Muscle of arm (tissue), 12 donors: ENCODE data around the gene RET. TPM values are rescaled to one million over a fixed set of nuclear protein-coding genes. Genes with fewer than 3 reads are reported as not detected.

Source experiments
- DNase-seq: peaks from one replicate; pipeline ENCODE4 v3.0.0-alpha.2; 2013
- polyA plus RNA-seq, 12 donors: library from polyadenylated mRNA; unstranded; fragments of 120-200 nt; gene quantifications; one replicate each; pipeline ENCODE4 v1.2.1, GENCODE V29; 2013; ENCODE audit not compliant: insufficient read length in 12 of 12

RET gene
- polyA plus RNA-seq, 12 donors = 0.52 to 17.0 (median 3.2) TPM; not detected in 1

DNA sequence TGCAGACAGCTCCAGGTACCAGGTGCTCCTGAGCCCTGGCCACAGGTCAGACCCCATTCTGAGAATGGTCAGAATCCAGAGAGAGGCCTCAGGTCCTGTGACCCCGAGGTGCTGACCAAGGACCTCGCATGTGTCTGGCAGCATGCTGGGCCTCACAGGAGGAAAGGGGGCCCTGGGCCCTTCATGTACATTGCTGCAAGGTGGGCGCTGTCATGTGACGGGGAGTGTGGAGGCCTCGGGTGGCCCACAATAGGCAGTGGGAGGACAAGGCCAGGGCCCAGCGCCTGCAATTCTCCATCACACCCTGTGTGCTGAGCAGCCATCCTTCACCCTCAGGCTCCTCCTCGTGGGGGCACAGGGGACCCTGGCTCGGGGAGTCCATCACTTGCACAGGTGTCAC lies 15.5 kb upstream of the RET start:
- DNase-seq = no peak

DNA sequence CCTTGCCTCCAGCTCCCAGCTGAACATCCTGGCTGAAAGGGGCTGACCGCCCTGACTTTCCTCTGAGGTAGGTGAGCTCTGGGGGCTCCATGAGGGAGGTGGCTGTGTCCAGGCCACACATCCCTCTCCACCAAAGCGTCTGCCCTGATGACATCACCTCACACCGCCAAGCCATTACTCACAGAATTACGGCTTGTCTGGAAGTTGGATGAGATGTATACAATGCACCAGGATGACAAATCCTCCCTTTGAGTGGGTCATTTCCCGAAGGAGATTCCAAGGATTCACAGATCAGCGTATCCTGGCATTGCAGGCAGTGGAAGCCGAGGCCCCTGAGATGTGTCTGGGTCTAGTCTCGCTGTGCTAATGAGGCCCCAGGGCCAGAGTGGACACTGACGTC lies 15.1 kb upstream of the RET start:
- no peak for DNase-seq

DNA sequence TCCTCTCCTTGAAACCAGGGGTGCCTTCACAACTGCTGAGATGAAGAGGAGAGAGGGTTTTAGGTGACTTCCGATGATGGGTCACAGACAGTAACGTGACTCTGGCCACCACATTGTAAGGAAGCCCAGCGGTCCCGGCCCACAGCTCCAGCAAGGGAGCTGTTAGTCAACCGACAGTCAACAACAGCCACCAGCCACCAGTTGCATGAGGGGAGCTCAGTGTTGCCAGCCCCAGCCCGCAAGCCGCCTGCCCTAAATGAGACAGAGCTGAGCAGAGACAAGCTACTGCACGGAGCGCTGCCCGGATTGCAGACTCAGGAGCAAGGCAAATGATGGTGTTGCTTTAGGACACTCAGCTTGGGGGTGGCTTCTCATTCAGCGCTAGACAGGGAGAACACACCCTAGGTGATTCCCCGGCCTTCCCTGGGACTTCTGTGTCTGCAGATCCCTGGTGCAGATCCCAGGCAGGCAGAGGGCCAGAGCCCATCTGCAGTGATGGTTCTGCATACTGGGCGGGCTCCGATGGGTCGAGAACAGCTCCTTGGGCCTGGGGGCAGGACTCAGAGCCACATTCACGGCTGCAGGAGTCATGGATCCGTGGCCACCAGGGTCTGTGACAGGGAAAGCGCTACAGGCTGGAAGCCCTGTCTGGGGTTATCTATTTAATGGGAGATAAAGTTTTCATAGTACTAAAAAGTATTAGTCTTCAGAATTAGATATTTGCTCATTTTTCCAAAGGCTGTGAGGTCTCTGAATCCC lies 14.3 kb upstream of the RET start:
- no peak for DNase-seq

DNA sequence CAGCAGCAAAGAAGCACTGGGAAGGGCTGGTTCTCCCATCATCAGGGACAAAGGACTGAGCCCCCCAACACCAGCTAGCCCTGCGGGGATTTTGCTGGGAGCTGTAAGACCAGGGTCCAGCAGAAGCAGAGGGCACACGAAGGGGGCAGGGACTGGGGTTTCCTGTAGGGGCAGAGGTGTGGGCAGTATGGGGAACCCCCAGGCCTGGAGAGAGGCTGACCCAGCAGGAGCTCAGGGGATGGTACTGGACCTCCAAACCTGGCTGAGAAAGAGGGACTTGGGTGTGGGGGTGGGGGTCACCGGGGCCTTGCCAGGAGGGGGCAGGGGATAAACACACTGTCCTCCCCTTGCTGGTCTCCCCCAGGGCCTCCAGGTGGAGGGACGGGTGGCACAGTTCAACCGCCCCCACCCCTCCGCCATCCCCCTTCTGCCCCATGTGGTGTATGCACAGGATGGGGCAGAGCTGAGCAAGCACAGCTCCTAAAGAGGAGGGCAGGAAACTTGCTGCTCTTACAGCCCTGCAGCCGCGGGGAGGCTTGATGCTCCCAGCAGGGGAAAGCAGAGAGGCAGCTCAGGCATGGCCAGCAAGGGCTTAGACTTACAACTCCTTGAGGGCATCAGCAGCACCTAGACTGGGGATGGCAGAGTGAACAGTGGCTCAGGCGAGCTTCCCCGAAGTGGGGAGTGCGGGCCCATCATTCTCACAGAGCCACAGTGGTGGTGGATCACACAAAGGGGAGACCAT lies 12.4 kb upstream of the RET start:
- no peak for DNase-seq

DNA sequence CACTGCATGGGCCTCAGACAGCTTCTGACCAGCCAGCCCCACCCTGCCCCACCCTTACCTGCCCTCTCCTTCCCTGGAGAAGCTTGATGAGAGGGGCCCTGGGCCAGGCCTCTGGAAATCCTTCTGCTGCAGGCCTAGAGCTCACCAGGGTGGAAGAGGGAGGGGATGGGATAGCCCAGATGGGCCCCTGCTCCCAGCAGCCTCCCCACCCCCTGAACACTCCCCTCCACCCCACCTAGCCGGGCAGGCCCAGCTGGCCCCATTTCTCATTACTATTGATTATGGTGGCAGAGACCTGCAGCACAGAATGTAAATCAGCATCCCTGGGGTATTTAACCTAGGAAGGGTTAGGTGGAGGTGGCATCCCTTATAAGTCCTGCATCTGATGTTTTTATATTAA lies 11.6 kb upstream of the RET start:
- no peak for DNase-seq

DNA sequence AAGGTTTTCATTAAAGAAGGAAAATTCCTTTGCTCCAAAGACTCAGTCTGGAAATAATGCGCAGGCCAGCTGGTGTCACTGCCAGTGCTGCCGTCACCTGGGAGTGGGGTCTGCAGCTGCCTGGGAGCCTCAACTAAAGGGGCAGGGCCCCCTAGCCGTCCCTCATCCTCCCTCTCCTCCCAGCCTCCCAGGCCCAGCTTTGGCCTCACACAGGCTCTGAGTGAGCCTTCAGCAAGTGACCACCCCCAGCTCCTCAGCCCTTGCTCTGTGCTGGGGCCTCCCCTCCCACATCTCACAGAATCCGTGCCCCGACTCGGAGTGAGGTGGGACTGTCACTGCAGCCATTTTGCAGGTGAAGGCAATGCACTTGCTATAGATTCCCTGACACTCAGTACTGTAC lies 11.1 kb upstream of the RET start:
- DNase-seq = no peak

DNA sequence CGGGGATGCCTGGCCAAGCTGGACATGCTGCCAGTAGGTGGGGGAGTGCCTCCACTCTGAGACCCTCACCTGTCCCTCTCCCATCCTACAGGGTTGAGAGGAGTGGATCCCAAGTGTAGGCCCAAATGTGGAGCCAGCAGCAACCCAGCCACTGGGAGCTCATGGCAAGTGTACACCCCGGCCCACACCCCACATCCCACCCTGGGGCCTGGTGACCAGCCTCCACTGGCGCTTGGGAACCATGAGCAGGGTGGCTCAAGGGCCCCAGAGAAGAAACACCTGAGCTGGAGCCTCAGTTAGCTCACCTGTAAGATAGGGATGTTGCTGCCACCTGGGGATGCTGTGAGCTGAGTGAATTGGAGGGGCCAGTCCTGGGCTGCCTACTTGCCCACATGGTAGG lies 10.4 kb upstream of the RET start:
- DNase-seq = no peak

DNA sequence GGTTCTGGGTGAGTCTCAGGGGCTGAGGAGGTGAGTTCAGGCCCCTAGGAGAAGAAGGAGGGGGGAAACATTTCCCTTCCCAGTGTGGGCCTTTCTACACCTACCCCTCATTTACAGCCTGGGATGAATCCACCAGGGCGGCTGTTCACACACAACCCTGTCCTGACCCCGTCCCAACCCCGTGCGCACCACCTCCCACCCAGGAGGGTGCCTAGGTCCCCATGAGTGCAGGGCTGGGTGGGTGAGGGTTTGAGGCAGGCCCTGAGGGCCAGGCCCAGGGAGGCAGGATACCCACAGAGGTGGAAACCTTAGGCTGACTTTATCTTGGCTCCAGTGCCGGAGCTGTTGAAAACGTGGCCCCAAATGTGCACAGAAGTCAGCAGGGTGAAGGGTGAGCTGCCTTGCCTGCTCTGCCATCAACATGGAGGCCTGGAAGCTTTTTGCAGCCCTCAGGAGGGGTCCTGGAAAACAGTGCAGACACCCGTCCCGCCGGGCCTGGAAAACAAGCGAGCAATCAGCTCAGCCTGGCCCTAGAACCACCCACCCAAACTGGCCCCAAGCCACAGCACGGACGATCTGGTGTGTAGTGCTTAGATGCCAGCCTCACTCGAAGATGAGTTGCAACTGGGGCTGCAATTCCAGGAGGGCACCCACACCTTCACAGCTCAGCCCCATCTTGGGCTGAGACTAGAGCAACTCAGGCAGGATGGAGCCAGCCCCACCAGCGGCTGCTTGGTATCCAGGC lies 9.3 kb upstream of the RET start:
- DNase-seq = no peak

DNA sequence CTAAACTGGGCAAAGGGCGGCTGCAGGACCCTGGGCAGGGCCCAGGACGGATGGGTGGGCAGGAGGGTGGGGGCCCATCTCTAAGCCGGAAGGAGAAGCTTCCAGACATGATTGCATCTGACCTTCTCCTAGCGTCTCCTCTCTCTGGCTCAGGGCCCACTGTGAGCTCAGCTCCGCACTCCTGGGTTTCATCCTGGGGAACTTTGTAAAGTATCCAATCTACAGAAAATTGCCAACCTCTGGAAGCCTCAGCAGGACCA lies 8.8 kb upstream of the RET start:
- DNase-seq = no peak

DNA sequence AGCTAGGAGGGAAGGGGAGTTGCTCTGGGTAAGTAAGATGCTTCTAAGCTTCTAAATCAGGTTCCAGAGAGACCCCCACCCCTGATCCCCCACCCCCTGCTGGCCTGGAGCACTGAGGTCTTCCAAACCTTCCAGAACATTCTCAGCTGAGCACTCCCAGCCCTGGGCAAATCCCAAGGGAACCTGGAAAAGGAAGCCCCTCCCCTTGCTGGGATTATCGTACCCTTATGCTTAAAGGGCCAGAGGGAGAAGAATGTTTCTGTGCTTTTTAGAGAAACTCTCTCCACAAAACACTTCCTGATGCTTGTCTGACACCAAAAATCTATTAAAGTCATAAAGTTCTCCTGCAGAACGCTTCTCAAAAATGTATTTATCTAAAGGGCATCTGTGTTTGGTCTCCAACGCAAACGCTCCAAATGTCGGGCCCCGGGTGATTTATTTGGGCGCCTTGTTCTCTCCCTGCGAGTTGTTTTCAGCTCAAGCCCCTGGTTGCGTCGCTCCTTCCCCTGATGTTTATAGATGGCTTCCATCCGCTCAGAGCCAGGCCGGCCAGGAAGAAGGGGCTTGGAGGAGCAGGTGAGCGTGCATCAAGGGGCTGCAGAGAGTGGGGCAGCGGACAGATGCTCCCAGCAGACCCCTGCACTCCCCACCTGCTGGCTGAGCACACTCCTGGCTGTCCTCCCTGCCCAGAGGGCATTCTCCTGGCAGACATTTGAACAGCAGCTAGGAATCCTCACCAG lies 8.2 kb upstream of the RET start:
- DNase-seq = no peak

DNA sequence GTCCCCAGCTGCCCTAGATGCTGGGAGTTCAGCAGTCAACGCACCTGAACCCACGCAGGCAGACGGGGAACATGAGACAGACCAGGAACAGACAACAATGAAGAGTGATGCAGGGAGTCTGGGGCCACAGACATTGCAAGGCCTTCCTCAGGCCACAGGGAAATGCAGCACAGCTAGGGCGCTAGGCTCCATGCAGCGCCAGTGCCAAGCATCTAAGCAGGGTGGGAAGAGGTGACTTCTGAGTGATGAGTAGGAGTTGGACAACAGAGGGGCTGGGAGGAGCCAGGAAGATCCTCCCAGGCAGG lies 7.7 kb upstream of the RET start:
- no peak for DNase-seq

DNA sequence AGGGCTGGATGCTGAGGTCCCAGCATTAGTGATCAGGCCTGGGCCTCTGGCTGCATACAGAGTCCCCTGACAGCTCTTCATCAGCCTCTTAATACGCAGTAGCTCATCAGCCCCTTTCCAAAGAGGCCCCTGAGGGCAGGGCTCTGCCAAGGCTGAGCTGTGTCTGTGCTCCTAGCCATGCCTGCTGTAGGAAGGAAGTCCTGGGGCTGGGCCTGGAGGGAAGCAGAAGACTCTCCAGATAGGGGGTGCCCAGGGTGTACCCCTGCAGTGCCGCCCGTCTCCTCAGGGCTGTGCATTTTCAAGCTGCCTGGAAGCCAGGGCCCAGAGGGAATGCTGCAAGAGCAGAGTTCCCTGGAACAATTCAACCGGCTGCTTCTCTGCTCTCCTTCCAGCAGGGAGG lies 7.3 kb upstream of the RET start:
- no peak for DNase-seq

DNA sequence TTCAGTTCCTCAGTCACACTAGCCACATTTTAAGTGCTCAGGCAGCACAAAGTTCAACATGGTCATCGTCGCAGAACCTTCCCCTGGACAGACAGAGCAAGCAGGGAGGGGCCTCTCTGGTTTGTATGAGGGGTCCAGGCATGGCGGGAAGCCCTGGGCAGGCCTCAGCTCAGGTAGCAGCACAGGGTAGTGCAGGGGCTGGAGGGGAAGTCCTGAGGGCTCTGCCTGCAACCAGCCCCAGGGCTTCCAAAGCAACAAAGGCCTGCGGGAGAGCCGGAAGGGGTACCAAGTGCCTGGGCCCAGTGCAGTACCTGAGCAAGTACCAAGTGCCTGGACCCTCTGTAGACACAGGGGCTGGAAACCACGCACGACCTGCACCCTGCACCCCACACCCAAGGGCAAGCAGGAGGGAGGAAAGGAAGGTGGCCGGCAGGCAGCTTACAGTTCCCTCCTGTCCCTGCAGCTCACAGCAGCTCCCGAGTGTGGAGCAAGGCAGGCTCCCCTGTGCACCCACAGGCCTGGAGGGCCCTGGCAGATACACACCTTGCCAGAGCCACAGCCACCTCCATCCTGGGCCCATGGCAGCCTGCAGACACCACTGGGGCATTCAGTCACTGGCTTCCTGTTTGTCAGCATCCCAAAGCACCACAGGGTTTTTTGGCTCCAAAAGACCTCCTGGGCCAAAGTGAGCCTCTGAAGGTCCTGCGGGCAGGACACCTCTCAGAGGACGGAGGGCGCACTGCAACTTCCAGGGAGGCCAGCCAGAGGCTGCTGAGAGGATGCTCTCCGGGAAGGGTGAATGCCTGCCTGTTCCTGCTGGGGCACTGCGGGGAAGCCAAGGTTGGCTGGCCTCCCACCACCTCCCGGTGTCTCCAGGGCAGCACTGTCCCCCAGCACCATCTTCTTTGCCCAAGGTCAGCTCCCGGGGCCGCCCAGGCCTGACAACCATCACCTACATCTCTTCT lies 6.5 kb upstream of the RET start:
- DNase-seq = no peak

DNA sequence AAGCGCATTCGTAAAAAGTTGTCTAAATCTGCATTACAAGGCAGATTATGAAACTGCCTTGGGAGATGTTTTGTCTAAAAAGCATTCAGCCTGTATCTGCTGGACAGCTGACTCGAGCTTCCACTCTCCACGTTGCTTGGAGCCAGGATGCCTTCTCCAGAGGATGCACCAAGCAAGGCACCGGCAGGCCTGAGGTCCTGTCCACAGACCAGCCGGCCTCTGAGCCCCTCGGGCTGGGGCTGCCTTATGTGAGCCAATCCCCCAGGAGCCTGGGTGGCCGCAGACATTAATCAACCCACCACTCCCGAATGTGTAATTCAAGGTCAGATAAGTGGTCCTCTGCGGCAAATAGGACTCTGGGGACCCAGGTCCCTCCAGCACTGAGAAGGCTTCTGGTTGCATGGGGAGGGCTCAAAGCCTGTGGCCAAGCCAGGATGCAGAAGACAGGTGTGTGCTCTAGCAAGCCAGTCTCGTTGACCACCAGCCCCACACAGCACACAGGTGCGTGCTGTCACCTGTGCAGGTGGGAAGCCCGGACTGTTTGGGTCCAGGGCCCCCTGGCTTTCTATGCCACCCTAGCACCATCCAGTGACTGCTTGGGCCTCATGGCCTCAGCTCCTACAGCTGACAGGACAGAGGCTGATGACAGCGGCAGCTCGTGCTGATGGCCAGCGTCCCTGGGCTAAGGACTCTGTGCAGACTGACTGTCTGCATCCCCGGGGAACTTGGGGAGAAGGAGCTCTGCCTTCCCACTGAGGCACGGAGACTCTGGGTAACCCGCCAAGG lies 4.8 kb upstream of the RET start:
- no peak for DNase-seq

DNA sequence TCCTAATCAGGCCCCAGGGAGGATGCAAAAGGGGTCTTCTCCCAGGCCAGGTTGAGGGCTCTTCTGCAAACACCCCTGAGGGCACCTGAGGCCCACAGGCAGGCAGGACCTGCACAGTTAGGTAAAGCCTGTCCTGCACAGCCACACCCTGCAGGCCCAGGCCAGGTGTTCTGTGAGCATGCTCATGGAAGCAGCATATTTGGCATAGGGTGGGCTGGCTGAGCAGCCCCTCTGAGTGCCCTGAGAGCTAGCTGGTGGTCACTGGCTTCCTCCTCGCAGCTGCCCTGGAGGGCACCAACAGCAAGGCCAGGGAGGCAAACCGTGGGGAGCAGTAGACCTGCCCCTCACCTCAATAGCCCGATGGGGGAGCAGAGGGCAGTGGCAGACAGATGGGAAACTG lies 3.7 kb upstream of the RET start:
- DNase-seq = no peak

DNA sequence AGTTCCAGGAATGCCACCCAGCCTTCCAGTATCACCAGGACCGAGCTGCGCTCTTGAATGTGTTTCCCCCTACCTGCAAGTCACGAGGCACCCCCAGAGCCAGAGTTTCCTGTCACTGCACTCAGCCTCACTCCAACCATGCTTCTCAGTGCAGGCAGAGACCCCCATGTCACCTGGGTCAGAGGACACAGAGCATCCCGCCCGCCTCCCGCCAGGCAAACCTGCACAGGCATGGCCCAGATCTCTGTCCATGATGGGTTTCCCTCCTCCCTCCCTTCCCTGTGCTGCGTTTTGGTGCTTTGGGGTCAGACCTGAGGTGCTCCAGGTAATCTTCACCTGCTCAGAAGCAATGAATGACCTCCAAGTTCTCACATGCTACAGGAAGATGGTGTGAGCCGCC lies 3.1 kb upstream of the RET start:
- no peak for DNase-seq

DNA sequence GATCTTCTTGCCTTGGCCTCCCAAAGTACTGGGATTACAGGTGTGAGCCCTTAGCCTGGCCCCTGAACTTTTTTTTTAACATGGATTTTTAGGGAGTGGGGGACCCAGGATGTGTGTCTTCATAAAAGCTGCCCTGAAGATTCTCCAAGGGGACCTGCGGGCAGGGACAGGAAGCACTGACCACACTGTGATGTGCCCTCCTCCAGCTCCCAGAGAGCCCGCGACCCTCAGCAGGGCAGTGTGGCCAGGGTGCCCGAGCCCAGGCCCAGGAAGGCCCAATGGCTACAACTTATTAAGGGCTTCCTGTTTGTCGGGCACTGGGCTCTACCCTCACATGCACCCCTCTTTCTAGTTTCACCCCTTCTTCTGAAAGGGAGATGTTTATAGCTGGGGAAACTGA lies 2.5 kb upstream of the RET start:
- no peak for DNase-seq

DNA sequence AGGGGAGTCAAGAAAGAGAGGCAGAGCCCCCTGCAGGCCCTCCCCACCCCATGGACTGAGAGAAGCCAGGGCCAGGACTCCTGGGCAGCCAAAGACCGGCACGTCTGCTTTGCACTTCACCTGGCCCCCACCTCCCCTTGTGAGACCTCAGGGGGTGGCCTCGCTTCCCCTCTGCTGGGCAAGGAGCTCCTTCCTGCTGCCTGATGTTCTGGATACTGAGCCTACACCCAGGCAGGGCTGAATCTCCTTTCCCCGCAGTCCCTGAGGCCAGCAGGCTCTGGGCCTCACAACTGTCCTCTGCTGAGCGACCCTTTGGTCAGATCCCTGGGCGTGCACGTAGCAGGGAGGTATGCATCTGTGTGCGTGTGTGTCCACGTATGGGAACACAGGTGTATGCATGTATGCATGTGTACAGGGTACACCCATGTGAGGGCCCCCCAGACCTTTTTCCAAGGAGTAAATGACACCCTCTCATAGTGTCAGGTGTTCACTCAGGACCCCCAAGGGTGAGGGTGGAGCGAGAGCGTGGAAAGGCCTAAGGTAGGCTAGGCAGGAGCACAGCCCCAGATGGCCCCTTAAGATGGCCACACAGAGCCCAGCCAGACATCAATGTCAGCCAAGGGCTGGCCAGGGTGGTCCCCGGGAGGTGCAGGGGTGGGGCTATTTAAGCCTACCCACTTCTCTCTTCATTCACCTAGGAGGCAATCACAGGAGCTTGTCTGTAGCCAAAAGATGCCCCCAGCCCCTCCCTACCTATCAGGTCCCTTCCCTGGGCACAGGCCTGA lies 1.9 kb upstream of the RET start:
- DNase-seq = no peak

DNA sequence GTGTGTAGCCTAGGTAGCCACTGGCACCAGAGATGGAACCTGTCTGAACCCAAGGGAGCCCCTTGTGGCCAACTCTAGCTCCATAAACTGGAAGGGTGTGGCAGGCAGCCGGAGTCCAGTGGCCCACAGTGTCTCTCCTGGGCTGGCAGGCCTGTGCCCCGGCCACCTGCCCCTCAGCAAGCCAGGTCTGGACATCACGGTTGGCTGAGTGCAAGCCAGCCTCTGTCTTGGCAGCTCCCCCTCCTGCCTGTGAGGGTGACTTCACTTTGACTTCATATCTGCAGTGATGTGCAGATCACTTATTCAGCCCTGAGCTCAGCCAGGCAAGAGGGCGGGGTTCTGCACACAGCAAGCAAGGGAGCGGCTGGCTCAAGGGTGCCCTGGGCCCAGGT lies 1.3 kb upstream of the RET start:
- DNase-seq = no peak

DNA sequence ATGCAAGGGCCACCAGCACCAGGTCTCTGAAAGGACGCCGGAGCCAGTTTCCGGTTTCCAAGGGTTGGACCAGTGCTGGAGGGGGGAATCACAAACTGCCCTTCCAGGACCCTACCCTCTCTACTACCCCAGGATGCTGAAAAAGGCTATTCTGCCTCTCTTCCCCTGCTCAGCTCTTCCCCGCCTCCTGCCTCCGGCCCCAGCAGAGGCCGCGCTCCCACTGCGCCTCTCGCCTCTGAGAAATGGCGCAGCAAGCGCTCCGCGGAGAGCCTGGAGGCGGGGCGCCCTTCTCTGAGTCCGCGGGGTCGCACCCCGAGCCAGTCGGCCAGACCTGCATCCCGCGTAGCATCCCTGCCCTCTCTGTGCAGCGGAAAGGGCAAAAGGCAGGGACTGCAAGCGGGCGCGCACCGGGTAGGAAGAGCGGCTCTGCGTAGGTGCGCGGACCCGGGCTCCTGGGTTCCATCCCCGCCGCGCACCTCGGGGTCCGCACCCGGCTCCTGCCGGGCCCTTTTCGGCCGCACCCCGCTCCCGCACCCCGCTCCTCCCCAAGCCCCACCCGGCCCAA lies 476 bp upstream of the RET start:
- no peak for DNase-seq
